ENCODE measurements around the gene CEP112. TPM values are rescaled to one million over a fixed set of nuclear protein-coding genes. Genes with fewer than 3 reads are reported as not detected.

CEP112 gene
- total RNA-seq, 1 donor from 2014 or later = 9.7 TPM

- no peak overlapping the region for H3K27ac Mint-ChIP-seq
- Histone ChIP-seq H3F3A (ENCODE audit: low read depth) (peaks cover 22% of the 10 kb centered on the region), H3K4me3 (no peak overlapping the region), H4K20me1 (ENCODE audit: low read depth) (no peaks in the 10 kb centered on the region), H3K4me2 (no peak overlapping the region), H3K79me2 (ENCODE audit: low read depth) (no peaks in the 10 kb centered on the region), H3K27ac (no peak overlapping the region), H3K36me3 (no peaks in the 10 kb centered on the region), H3K9ac (no peak overlapping the region), H2AFZ (replicated peaks) (no peak overlapping the region), H3K27me3 (no peaks in the 10 kb centered on the region), H3K9me3 (ENCODE audit: low read depth) (no peaks in the 10 kb centered on the region), H3K4me1 (no peaks in the 10 kb centered on the region)
- TF ChIP-seq EZH2phosphoT487 (IDR thresholded peaks at IDR 0.05) (no peak), CTCF (IDR thresholded peaks at IDR 0.05) (no peak), EZH2 (IDR thresholded peaks at IDR 0.05) (no peak)
- H3K36me3 Mint-ChIP-seq = peaks cover 22% of the 10 kb centered on the region
- no peak for DNase-seq (ENCODE audit: low spot score)
- H3K4me1 Mint-ChIP-seq = no peaks in the 10 kb centered on the region
- no peaks in the 10 kb centered on the region for H3K27me3 Mint-ChIP-seq (ENCODE audit: insufficient read depth, low read depth)
- H3K9me3 Mint-ChIP-seq = peaks cover 7% of the 10 kb centered on the region
- no peak overlapping the region for H3K4me3 Mint-ChIP-seq
Measured at GRCh38 chr17:65966072-65966695, 225.7 kb downstream of the CEP112 start.

DNA sequence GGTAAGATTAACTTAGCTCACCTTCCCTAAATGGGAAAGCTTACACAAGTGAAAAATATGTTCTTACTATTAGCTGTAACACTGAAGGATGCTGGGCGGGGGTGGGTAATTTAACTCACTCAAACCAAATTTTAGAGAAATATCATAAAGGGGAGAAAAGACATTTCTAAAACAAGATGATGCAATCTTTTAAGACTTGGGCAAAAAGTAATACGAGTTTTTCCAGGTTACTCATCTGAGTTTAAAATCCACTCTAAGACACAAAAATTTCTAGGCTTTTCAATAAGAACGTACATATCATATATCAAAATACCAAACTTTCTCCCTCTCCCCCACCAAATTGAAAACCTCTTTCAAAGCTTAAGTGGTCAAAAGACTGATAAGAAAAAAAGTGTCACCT is 228.8 kb downstream of the CEP112 start:
- Histone ChIP-seq H3K79me2 (ENCODE audit: low read depth) (no peaks in the 10 kb centered on the region), H4K20me1 (ENCODE audit: low read depth) (no peaks in the 10 kb centered on the region), H3K36me3 (no peaks in the 10 kb centered on the region), H3K27me3 (no peaks in the 10 kb centered on the region), H3K4me3 (no peak overlapping the region), H2AFZ (replicated peaks) (no peak overlapping the region), H3K9ac (no peak overlapping the region), H3K27ac (no peak overlapping the region), H3K4me2 (no peak overlapping the region), H3K4me1 (no peaks in the 10 kb centered on the region), H3F3A (ENCODE audit: low read depth) (no peaks in the 10 kb centered on the region), H3K9me3 (ENCODE audit: low read depth) (no peaks in the 10 kb centered on the region)
- TF ChIP-seq CTCF (IDR thresholded peaks at IDR 0.05) = no peak
- no peak for TF ChIP-seq EZH2phosphoT487 (IDR thresholded peaks at IDR 0.05)
- no peak for TF ChIP-seq EZH2 (IDR thresholded peaks at IDR 0.05)
- no peak for DNase-seq (ENCODE audit: low spot score)
- H3K27ac Mint-ChIP-seq = no peak overlapping the region
- H3K4me3 Mint-ChIP-seq = no peak overlapping the region
- H3K27me3 Mint-ChIP-seq (ENCODE audit: insufficient read depth, low read depth) = no peaks in the 10 kb centered on the region
- H3K4me1 Mint-ChIP-seq = no peaks in the 10 kb centered on the region
- peaks cover 7% of the 10 kb centered on the region for H3K9me3 Mint-ChIP-seq
- H3K36me3 Mint-ChIP-seq = peaks cover 33% of the 10 kb centered on the region

DNA sequence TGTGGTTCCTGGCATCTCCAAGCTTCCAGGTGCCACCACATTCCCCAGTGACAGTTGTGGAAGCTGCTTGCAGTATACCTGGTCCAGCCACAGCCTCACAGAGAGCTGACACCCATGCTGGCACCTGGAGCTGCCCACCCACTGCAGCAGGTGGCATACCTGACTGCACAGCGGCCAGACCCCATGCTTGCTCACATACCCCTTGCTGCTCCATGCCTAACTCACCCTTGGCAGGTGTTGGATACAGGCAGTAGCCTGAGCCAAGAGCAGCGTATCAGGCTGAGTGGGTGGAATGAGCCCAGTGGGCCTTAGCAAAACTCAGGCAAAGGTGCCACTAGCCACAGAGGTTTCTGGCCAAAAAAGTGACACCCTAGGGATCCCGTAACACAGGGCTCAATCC is 232.3 kb downstream of the CEP112 start:
- no peaks in the 10 kb centered on the region for H3K36me3 ChIP-seq
- H3K4me2 ChIP-seq = no peak overlapping the region
- no peaks in the 10 kb centered on the region for H4K20me1 ChIP-seq (ENCODE audit: low read depth)
- no peak overlapping the region for H2AFZ ChIP-seq (replicated peaks)
- H3K4me1 Mint-ChIP-seq = no peaks in the 10 kb centered on the region
- H3K36me3 Mint-ChIP-seq = peaks cover 54% of the 10 kb centered on the region
- peaks cover 27% of the 10 kb centered on the region for H3K9me3 Mint-ChIP-seq
- no peaks in the 10 kb centered on the region for H3K27me3 ChIP-seq
- no peak overlapping the region for H3K4me3 Mint-ChIP-seq
- no peak overlapping the region for H3K4me3 ChIP-seq
- no peaks in the 10 kb centered on the region for H3K27me3 Mint-ChIP-seq (ENCODE audit: insufficient read depth, low read depth)
- DNase-seq (ENCODE audit: low spot score) = no peak
- H3K4me1 ChIP-seq = no peaks in the 10 kb centered on the region
- no peak overlapping the region for H3K27ac Mint-ChIP-seq
- H3F3A ChIP-seq (ENCODE audit: low read depth) = no peaks in the 10 kb centered on the region
- no peak overlapping the region for H3K27ac ChIP-seq
- no peaks in the 10 kb centered on the region for H3K9me3 ChIP-seq (ENCODE audit: low read depth)
- H3K9ac ChIP-seq = no peak overlapping the region
- H3K79me2 ChIP-seq (ENCODE audit: low read depth) = no peaks in the 10 kb centered on the region
- TF ChIP-seq EZH2phosphoT487 (IDR thresholded peaks at IDR 0.05) (no peak), EZH2 (IDR thresholded peaks at IDR 0.05) (no peak), CTCF (IDR thresholded peaks at IDR 0.05) (no peak)

Measured in neural progenitor cell (in vitro differentiated cells).